Activated B cell treated with CpG ODN at 0.5 μM for 24 hours (primary cell): ENCODE measurements around the gene PPP4C. TPM values are rescaled to one million over a fixed set of nuclear protein-coding genes. Genes with fewer than 3 reads are reported as not detected.
A peak's percentile ranks its signal among the peaks of the same experiment; 100 is the strongest.

Source experiments
- ATAC-seq: fragments of 200-7000 bp; cut with Tn5 transposase; one replicate; pipeline ENCODE4 v1.10.0; 2021; ENCODE audit warnings: low read depth, mild to moderate bottlenecking, moderate library complexity
- CTCF ChIA-PET: fragments of 350-600 bp; sonication (Branson Sonifier 250); formaldehyde crosslinking; loops from one replicate; lab custom pipeline; 2021; ENCODE audit warnings: antibody characterized with exemption; lab: Charles Lee
- POLR2A ChIA-PET: fragments of 350-600 bp; sonication (Branson Sonifier 250); formaldehyde crosslinking; loops from one replicate; lab custom pipeline; 2021; ENCODE audit warnings: antibody characterized with exemption; lab: Charles Lee
- DNase-seq: peaks from one replicate; pipeline ENCODE4 v3.0.0; 2022
- H3K27ac Mint-ChIP-seq: one replicate; pipeline ENCODE4 v1.8.0; 2020; ENCODE audit warnings: mixed read lengths
- H3K27me3 Mint-ChIP-seq: one replicate; pipeline ENCODE4 v1.8.0; 2021; ENCODE audit warnings: mixed read lengths
- H3K36me3 Mint-ChIP-seq: one replicate; pipeline ENCODE4 v1.8.0; 2021; ENCODE audit warnings: low read depth, mixed read lengths
- H3K4me1 Mint-ChIP-seq: one replicate; pipeline ENCODE4 v1.8.0; 2021; ENCODE audit warnings: mixed read lengths
- H3K4me3 Mint-ChIP-seq: one replicate; pipeline ENCODE4 v1.8.0; 2020; ENCODE audit warnings: mild to moderate bottlenecking, mixed read lengths
- H3K9me3 Mint-ChIP-seq: one replicate; pipeline ENCODE4 v1.8.0; 2020; ENCODE audit warnings: mixed read lengths
- intact Hi-C: fragments of 100-400 bp; cut with micrococcal nuclease; formaldehyde crosslinking; loops from one replicate; pipeline ENCODE4 v1.15.1; 2024
- total RNA-seq: library from RNA; stranded (reverse); gene quantifications from 2 replicates; pipeline ENCODE4 v1.2.3, GENCODE V29; 2022
- TF ChIP-seq, protein P1 (sequence below): fragments of 200-600 bp; IDR thresholded peaks from one replicate; pipeline ENCODE4 v1.8.0; 2022; ENCODE audit warnings: antibody characterized with exemption, mild to moderate bottlenecking

Gene PPP4C
- total RNA-seq, 1 donor from 2014 or later = 124 TPM

DNA sequence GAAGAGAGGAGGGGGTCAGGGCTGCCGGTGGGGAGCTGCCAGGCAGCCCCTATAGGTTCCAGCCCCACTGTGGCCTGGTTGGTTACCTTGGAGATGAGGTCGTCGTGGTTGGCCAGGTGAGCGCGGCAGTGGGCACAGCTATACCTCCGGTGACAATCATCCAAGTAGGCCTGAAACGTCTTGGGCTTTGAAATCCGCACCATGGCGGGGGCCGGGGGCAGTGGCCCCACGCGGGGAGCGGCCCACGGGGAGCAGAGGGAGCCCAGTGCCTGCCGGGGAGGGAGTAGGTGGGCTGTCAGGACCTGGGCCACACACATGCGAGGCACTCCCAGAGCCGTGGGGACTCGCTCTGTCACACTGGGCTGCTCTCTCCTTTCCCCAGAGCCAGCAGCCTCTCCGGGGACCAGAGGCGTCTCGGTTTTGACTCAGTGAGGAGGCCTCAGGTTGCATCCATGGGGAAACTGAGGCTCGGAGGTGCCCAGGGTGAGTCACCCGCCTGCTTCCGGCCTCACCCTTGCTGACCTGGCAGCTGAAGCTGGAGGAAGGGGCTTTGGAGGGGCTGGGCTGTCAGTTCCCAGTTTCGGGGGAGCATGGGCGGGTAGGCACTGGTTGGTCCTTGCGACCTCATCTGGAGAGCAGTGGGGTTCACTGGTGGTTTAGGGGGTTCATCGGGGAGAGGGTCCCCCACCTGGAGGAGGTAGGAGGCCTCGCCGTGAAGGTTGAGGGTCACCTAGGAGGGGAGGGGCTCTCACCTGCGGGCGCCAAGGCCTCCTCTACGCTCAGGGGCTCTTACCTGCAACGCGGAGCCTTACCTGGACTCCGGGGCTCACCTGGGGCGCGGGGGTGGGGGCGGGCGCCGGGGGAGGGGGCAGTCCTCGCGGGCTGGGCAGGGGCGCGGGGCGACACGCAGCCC is 19.6 kb downstream of the PPP4C start:
- POLR2A ChIA-PET = interaction anchor here (0.6 to 8.7 kb wide), 9 partner anchors 13 to 432 kb away, joined by 3 to 335 read pairs (median 4); partner anchors contain the start of genes ALDOA, CORO1A and PPP4C
- CTCF ChIA-PET = no interaction called here
- DNase-seq = peak; percentile 40
- Mint-ChIP-seq H3K9me3 (peaks cover 12% of the 10 kb centered on the region), H3K4me1 (peaks cover 45% of the 10 kb centered on the region), H3K36me3 (peaks cover 33% of the 10 kb centered on the region), H3K27me3 (no peaks in the 10 kb centered on the region), H3K4me3 (peak overlapping the region; percentile 91), H3K27ac (peak overlapping the region; percentile 94)
- intact Hi-C loops = loop anchor here (1.0 kb wide), 2 partner anchors 28 to 30 kb away; partner anchors contain the start of genes ALDOA and MAPK3
- ATAC-seq = no peak
- TF ChIP-seq, protein P1, sequence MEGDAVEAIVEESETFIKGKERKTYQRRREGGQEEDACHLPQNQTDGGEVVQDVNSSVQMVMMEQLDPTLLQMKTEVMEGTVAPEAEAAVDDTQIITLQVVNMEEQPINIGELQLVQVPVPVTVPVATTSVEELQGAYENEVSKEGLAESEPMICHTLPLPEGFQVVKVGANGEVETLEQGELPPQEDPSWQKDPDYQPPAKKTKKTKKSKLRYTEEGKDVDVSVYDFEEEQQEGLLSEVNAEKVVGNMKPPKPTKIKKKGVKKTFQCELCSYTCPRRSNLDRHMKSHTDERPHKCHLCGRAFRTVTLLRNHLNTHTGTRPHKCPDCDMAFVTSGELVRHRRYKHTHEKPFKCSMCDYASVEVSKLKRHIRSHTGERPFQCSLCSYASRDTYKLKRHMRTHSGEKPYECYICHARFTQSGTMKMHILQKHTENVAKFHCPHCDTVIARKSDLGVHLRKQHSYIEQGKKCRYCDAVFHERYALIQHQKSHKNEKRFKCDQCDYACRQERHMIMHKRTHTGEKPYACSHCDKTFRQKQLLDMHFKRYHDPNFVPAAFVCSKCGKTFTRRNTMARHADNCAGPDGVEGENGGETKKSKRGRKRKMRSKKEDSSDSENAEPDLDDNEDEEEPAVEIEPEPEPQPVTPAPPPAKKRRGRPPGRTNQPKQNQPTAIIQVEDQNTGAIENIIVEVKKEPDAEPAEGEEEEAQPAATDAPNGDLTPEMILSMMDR = no peak

DNA sequence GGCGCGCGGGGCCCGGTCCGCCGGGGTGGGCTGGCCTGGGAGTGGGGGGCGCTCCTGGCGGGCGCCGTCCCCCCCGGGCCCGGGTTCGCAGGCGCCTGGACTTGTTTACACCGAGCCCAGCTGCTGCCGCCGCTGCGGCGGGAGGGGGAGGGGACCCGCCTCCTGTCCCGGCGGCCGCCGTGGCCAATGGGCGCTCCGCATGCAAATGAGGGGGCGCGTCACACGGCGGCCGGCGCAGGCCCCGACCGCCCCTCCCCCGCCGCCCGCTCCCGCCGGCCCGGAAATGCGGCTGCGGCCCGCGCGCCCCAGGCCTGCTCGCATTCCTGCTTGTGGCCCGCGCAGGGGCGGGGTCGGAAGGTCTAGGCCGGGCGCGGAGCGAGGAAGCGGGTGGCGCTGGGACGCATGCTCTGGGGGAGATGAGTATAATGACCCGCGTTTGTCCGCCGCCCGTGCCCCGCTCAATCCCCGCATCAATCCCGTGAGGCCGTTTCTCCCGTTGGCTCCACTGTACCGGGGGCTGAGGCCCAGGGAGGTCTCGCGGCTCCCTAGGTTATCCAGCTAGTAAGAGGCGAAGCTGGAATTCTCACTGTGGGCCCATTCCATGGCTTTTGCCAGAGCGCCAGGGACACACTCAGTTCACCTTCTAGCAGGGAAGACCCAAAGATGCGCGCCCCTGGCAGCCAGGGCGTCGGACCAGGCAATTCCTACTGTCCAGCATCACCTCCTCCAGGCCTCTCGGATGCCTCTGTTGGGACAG is 20.5 kb downstream of the PPP4C start, which contains the start of gene YPEL3:
TSS of gene YPEL3 (minus strand) at position 109 of the 757 bp plus-strand sequence. CDS start 731 bp downstream, outside the sequence.
- intact Hi-C loops = loop anchor here (1.0 kb wide), 2 partner anchors 27 to 31 kb away; partner anchors contain the start of genes ALDOA and MAPK3
- H3K4me1 Mint-ChIP-seq = peaks cover 44% of the 10 kb centered on the region
- peak; percentile 86 for DNase-seq
- H3K4me3 Mint-ChIP-seq = peak within 1 kb of the TSS; percentile 91
- peaks cover 33% of the 10 kb centered on the region for H3K36me3 Mint-ChIP-seq
- ATAC-seq = peak; percentile 41
- ChIA-PET POLR2A (interaction anchor here (0.6 to 8.7 kb wide), 9 partner anchors 12 to 431 kb away, joined by 3 to 335 read pairs (median 3); partner anchors contain the start of genes ALDOA, CORO1A and PPP4C), CTCF (no interaction called here)
- H3K27me3 Mint-ChIP-seq = no peaks in the 10 kb centered on the region
- peak within 1 kb of the TSS; percentile 94 for H3K27ac Mint-ChIP-seq
- peaks cover 12% of the 10 kb centered on the region for H3K9me3 Mint-ChIP-seq
- TF ChIP-seq, protein P1 = no peak

DNA sequence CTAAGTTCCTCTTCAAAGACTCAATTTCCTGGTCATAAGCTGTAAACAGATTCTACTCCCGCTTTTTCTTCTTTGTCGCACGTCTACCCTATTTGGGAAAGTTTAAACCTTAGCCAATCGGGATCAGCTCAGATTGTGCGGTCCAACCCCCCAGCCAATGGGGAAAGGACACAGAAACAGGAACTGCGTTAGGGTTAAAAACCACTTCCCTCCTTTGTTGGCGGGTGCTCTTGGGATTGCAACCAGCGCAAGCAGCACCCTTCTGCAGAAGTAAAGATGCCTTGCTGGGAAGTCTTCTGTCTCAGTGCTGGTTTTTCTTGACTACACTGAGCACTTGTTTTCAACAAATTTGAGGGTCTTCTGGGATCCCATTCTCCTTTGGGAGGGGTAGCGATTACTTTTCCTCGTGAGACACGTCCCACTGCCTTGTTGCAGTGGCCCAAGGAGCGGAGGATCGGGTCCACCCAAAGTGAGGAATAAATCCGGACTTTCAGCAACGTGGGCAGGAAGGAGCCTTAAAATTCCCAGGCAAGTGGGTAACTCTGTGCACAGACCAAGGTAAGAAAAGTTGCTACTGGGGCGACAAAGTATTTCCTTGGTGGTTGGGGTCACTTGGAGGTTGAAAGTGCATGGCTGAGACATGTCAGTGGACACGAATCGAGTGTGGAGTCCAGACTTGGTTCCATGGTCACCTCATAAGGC is 21.2 kb downstream of the PPP4C start:
- H3K9me3 Mint-ChIP-seq = peaks cover 12% of the 10 kb centered on the region

DNA sequence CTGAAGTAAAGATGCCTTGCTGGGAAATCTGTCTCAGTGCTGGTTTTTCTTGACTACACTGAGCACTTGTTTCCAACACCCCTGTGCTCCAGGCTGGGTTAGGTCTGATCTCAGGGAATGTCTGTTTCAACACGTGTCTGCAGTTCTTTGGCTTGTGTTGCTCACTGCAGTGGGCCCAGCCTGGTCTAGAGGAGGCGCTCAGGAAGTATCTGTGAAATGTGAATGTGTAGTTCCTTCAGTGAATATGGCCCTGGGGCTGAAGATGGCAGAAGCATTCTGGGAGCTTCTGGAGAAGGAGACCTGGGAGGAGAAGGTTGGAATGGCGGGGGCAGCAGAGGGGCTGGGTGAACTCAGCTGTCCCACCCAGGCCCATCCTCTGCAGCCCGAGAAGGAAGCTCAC is 28.3 kb downstream of the PPP4C start:
- ChIA-PET CTCF (interaction anchor here (1.4 kb wide), 1 partner anchor 8 kb away, joined by 4 read pairs; no protein-coding TSS in a partner anchor), POLR2A (no interaction called here)
- no peaks in the 10 kb centered on the region for H3K4me1 Mint-ChIP-seq
- intact Hi-C loops = no loop called here
- no peak for DNase-seq
- no peaks in the 10 kb centered on the region for H3K27me3 Mint-ChIP-seq
- TF ChIP-seq, protein P1 = no peak
- H3K27ac Mint-ChIP-seq = no peak overlapping the region
- no peak overlapping the region for H3K4me3 Mint-ChIP-seq
- ATAC-seq = no peak
- no peaks in the 10 kb centered on the region for H3K9me3 Mint-ChIP-seq
- peaks cover 23% of the 10 kb centered on the region for H3K36me3 Mint-ChIP-seq

More for the DNA sequence above, 21.2 kb downstream of the PPP4C start:
- ChIA-PET POLR2A (interaction anchor here (0.7 to 8.7 kb wide), 3 partner anchors 28 to 88 kb away, joined by 3 to 335 read pairs (median 116); partner anchors contain the start of genes ALDOA and CORO1A), CTCF (no interaction called here)
- DNase-seq = no peak
- TF ChIP-seq, protein P1 = no peak
- no peaks in the 10 kb centered on the region for H3K27me3 Mint-ChIP-seq
- peaks cover 41% of the 10 kb centered on the region for H3K4me1 Mint-ChIP-seq
- intact Hi-C loops = loop anchor here (1.0 kb wide), 2 partner anchors 26 to 32 kb away; partner anchors contain the start of genes ALDOA and MAPK3
- ATAC-seq = no peak
- H3K4me3 Mint-ChIP-seq = peak overlapping the region; percentile 80
- peaks cover 33% of the 10 kb centered on the region for H3K36me3 Mint-ChIP-seq
- peak overlapping the region; percentile 92 for H3K27ac Mint-ChIP-seq
